PC-9 (cell line): Measurements from ENCODE around the gene PARS2. TPM values are rescaled to one million over a fixed set of nuclear protein-coding genes. Genes with fewer than 3 reads are reported as not detected.

ENCODE experiments used
- BruUV-seq: library from RNA; stranded (reverse); fragments of 400-500 nt; replicated peaks from 2 replicates; lab custom pipeline; 2021; lab: Mats Ljungman, UMichigan
- CTCF ChIA-PET: fragments of 300-600 bp; sonication (Branson Sonifier 250); formaldehyde crosslinking; loops from one replicate; lab custom pipeline; 2022; ENCODE audit warnings: antibody characterized with exemption; lab: Charles Lee
- POLR2A ChIA-PET: fragments of 300-600 bp; sonication (Branson Sonifier 250); formaldehyde crosslinking; loops from one replicate; lab custom pipeline; 2022; ENCODE audit warnings: antibody characterized with exemption; ENCODE audit not compliant: unreplicated experiment; lab: Charles Lee
- DNase-seq, 2 experiments: peaks; one replicate each; pipeline versions ENCODE4 v3.0.0 to v3.0.0-alpha.2; 2015 to 2022; ENCODE audit warnings: mixed read lengths in 1 of 2
- H2AFZ ChIP-seq: fragments of 200-600 bp; sonication (generic); 2 replicates; pipeline ENCODE4 v1.8.1; 2017; ENCODE audit warnings: antibody characterized with exemption
- H3F3A ChIP-seq: fragments of 200-600 bp; sonication (generic); 2 replicates; pipeline ENCODE4 v1.8.1; 2017; ENCODE audit warnings: antibody characterized with exemption, mild to moderate bottlenecking, low read depth; ENCODE audit not compliant: insufficient read depth
- H3K27ac ChIP-seq: fragments of 200-600 bp; sonication (generic); 2 replicates; pipeline ENCODE4 v1.6.1; 2016; ENCODE audit warnings: mixed run types
- H3K27me3 ChIP-seq: fragments of 200-600 bp; sonication (generic); 2 replicates; pipeline ENCODE4 v1.6.1; 2016; ENCODE audit warnings: low read depth, mixed run types; ENCODE audit not compliant: insufficient read depth
- H3K36me3 ChIP-seq: fragments of 200-600 bp; sonication (generic); 2 replicates; pipeline ENCODE4 v1.6.1; 2016; ENCODE audit warnings: low read depth, mixed run types
- H3K4me1 ChIP-seq: fragments of 200-600 bp; sonication (generic); replicated peaks from 2 replicates; pipeline ENCODE4 v1.6.1; 2016; ENCODE audit warnings: mixed run types; ENCODE audit not compliant: insufficient read depth
- H3K4me2 ChIP-seq: fragments of 200-600 bp; sonication (generic); 2 replicates; pipeline ENCODE4 v1.6.1; 2017; ENCODE audit warnings: mixed run types
- H3K4me3 ChIP-seq: fragments of 200-600 bp; sonication (generic); 2 replicates; pipeline ENCODE4 v1.6.1; 2016; ENCODE audit warnings: mixed run types
- H3K79me2 ChIP-seq: fragments of 200-600 bp; sonication (generic); 2 replicates; pipeline ENCODE4 v1.6.1; 2017; ENCODE audit warnings: low read depth, mixed run types
- H3K9me2 ChIP-seq: fragments of 200-600 bp; sonication (generic); 2 replicates; pipeline ENCODE4 v1.8.1; 2017; ENCODE audit warnings: mild to moderate bottlenecking; ENCODE audit not compliant: insufficient read depth
- H3K9me3 ChIP-seq: fragments of 200-600 bp; sonication (generic); 2 replicates; pipeline ENCODE4 v1.8.1; 2016; ENCODE audit warnings: low read depth; ENCODE audit not compliant: insufficient read depth
- H4K20me1 ChIP-seq: fragments of 200-600 bp; sonication (generic); 2 replicates; pipeline ENCODE4 v1.8.1; 2017; ENCODE audit not compliant: insufficient read depth
- EZH2 ChIP-seq: fragments of 200-600 bp; sonication (generic); IDR thresholded peaks from 2 replicates; pipeline ENCODE4 v1.8.0; 2017; ENCODE audit warnings: antibody characterized with exemption, low read depth
- intact Hi-C: fragments of 100-400 bp; cut with micrococcal nuclease; formaldehyde crosslinking; loops from one replicate; pipeline ENCODE4 v1.10.0; 2022; ENCODE audit not compliant: unreplicated experiment
- total RNA-seq: library from RNA; stranded (reverse); gene quantifications from 2 replicates; pipeline ENCODE4 v1.2.3, GENCODE V29; 2021
- TF ChIP-seq, protein P1 (sequence below): fragments of 200-600 bp; sonication (generic); conservative IDR thresholded peaks from 2 replicates; pipeline ENCODE4 v1.6.1; 2017; ENCODE audit warnings: mixed run types, antibody characterized with exemption, mild to moderate bottlenecking, moderate library complexity

The PARS2 gene
- total RNA-seq, 1 experiment from 2014 or later, result 13.4 TPM

DNA sequence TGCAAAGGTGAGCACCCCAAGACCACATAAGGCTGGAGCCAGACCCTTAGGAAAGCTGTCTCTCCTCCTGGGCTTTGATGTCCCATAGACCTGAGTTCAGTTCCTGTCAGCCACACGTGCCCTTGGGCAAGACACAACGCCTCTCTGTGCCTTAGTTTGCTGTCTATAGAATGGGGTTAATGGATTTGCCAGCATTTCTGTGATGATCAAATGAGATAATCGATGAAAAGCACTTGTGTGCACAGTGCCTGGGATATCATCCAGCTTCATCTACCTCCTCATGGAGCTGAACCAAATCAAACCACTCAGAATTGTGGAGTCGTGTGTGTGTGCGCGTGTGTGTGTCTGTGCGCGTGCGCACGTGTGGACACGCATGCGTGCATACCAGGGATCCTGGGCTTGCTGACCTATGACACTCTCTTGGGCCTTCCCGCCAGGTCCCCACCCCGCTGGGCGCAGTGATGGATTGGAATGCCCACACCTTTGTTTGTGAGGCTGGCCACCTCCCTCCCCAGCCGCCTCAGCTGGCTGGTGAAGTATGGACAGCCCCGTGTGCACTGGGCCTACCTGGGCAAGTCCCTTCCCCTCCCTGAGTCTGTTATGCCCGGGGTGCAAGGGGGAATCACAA, 31.6 kb upstream of the PARS2 start:
- no TSS peak for BruUV-seq
- no peaks in the 10 kb centered on the region for H3K9me2 ChIP-seq
- H3K4me3 ChIP-seq, result no peak overlapping the region
- H3K27me3 ChIP-seq, result no peaks in the 10 kb centered on the region
- peaks cover 72% of the 10 kb centered on the region for H3K79me2 ChIP-seq
- H3K4me1 ChIP-seq, result peaks cover 64% of the 10 kb centered on the region
- DNase-seq, result peak; percentile 34 to 49
- peaks cover 9% of the 10 kb centered on the region; the same call in 1 of the 2 replicates for H3K9me3 ChIP-seq
- H3K27ac ChIP-seq, result peak overlapping the region; percentile 85
- 0 out of 2 replicates have a peak overlapping the region, but pooled peaks have one; percentile 37 for H3K4me2 ChIP-seq
- no peak overlapping the region for H2AFZ ChIP-seq
- CTCF ChIA-PET, result no interaction called here
- intact Hi-C loops, result loop anchor here (2.0 to 5.0 kb wide), 2 partner anchors 65 to 79 kb away; partner anchors contain the start of gene TTC4
- H4K20me1 ChIP-seq, result no peaks in the 10 kb centered on the region; the same call in 1 of the 2 replicates
- TF ChIP-seq, protein P1, sequence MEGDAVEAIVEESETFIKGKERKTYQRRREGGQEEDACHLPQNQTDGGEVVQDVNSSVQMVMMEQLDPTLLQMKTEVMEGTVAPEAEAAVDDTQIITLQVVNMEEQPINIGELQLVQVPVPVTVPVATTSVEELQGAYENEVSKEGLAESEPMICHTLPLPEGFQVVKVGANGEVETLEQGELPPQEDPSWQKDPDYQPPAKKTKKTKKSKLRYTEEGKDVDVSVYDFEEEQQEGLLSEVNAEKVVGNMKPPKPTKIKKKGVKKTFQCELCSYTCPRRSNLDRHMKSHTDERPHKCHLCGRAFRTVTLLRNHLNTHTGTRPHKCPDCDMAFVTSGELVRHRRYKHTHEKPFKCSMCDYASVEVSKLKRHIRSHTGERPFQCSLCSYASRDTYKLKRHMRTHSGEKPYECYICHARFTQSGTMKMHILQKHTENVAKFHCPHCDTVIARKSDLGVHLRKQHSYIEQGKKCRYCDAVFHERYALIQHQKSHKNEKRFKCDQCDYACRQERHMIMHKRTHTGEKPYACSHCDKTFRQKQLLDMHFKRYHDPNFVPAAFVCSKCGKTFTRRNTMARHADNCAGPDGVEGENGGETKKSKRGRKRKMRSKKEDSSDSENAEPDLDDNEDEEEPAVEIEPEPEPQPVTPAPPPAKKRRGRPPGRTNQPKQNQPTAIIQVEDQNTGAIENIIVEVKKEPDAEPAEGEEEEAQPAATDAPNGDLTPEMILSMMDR, result no peak
- no peak for TF ChIP-seq EZH2
- H3F3A ChIP-seq, result peaks cover 39% of the 10 kb centered on the region
- POLR2A ChIA-PET, result no interaction called here
- peaks cover 22% of the 10 kb centered on the region for H3K36me3 ChIP-seq

DNA sequence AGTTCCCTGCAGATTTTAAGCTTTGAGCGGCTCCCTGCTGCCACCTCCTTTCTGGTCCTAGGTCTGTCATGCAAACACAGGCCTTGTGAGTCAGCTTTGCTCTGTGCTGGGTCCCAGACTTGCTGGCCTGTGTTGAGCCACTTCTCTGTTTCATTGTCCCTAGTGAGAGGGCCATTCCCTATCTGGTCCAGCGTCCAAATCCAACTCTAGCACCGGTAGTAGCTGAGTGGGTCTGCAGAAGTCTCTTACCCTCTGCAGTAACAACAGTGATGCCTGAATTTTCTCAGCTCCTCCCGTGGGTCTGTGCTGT, 31.0 kb upstream of the PARS2 start:
- CTCF ChIA-PET, result interaction anchor here (0.5 kb wide), 1 partner anchor 101 kb away, joined by 3 read pairs; no protein-coding TSS in a partner anchor
- TSS peak; percentile 29 for BruUV-seq
- Histone ChIP-seq H3K27ac (peak overlapping the region; percentile 85), H4K20me1 (no peaks in the 10 kb centered on the region; the same call in 1 of the 2 replicates), H3K4me3 (no peak overlapping the region), H3K4me1 (peaks cover 64% of the 10 kb centered on the region), H3F3A (peaks cover 39% of the 10 kb centered on the region), H2AFZ (no peak overlapping the region), H3K27me3 (no peaks in the 10 kb centered on the region), H3K4me2 (peak overlapping the region; percentile 37), H3K79me2 (peaks cover 66% of the 10 kb centered on the region), H3K9me2 (no peaks in the 10 kb centered on the region), H3K36me3 (peaks cover 22% of the 10 kb centered on the region), H3K9me3 (peaks cover 9% of the 10 kb centered on the region; the same call in 1 of the 2 replicates)
- intact Hi-C loops, result loop anchor here (2.0 to 5.0 kb wide), 2 partner anchors 65 to 78 kb away; partner anchors contain the start of gene TTC4
- DNase-seq, result peak in 1 of 2 experiments; percentile 35
- no peak for TF ChIP-seq EZH2
- TF ChIP-seq, protein P1, result no peak
- POLR2A ChIA-PET, result no interaction called here

DNA sequence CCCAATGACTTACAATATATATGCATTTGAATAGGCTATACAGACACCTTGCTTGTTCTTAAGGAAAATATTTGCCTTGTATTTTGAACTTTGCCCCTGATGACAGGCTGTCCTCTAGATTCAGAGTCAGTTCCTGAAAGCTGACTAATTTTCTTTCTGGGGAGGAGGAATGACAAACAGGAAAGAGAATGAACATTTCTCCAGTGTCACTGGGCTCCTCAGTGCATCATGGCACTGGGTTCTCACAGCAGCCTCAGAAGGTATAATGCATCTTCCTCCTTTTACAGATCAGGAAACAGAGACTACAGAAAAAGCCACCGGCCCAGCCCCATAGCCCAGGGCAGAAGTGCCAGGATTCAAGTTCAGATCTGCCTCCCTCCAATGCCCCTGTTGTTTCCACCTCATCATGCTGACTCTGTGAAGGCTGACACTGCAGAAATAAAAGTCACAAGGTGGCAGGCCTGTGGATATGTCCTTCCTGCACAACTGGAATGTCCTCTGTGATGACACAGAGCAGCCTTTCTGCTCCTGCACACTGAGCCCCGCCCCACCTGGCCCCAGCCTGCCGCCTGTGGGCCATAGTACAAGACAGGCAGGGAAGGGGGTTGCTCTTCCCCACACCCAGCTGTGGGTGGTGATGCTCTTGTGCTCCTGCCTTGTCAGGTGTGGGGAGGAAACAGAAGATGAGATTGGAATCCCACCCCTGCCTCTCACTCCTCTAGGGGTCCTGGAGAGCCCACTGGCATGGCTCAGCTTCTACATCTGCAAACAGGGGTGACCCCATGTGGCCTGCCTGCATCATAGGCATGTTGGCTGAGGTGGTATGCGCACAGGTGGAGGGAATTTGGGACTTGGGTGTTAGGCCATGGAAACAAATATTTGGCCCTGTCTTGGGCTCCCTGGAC, 30.4 kb upstream of the PARS2 start:
- Histone ChIP-seq H3K4me1 (peaks cover 59% of the 10 kb centered on the region), H3F3A (peaks cover 39% of the 10 kb centered on the region), H3K36me3 (peaks cover 22% of the 10 kb centered on the region), H3K9me3 (peaks cover 9% of the 10 kb centered on the region; the same call in 1 of the 2 replicates), H3K79me2 (peaks cover 60% of the 10 kb centered on the region), H3K4me2 (peak overlapping the region; percentile 37), H3K4me3 (no peak overlapping the region), H3K9me2 (no peaks in the 10 kb centered on the region), H2AFZ (no peak overlapping the region), H4K20me1 (no peaks in the 10 kb centered on the region; the same call in 1 of the 2 replicates), H3K27me3 (no peaks in the 10 kb centered on the region), H3K27ac (peak overlapping the region; percentile 85)
- ChIA-PET POLR2A (interaction anchor here (0.7 kb wide), 1 partner anchor 758 kb away, joined by 3 read pairs; no protein-coding TSS in a partner anchor), CTCF (interaction anchor here (0.5 kb wide), 1 partner anchor 102 kb away, joined by 3 read pairs; no protein-coding TSS in a partner anchor)
- DNase-seq, result peak; percentile 82 to 88
- BruUV-seq, result no TSS peak
- TF ChIP-seq, protein P1, result no peak; the same call in 1 of the 2 replicates
- no peak for TF ChIP-seq EZH2
- intact Hi-C loops, result loop anchor here (2.0 to 5.0 kb wide), 2 partner anchors 66 to 77 kb away; partner anchors contain the start of gene TTC4
